GM12878 (cell line): ENCODE data around the gene POU6F2. TPM values are rescaled to one million over a fixed set of nuclear protein-coding genes. Genes with fewer than 3 reads are reported as not detected.

Source experiments
- ATAC-seq: fragments of 200-7000 bp; cut with Tn5 transposase; 3 replicates; pipeline ENCODE4 v1.9.1; 2020; ENCODE audit warnings: mild to moderate bottlenecking, moderate library complexity
- BruUV-seq: library from RNA; stranded (reverse); fragments of 400-500 nt; replicated peaks from 2 replicates; lab custom pipeline; 2021; lab: Mats Ljungman, UMichigan
- CTCF ChIA-PET: fragments of 300-600 bp; sonication (Branson Sonifier 250); formaldehyde crosslinking; extraction: SDS; loops from one replicate; lab custom pipeline; 2021; ENCODE audit warnings: inconsistent platforms; lab: Yijun Ruan, JAX
- POLR2A ChIA-PET: fragments of 350-600 bp; formaldehyde crosslinking; extraction: SDS; loops from one replicate; lab custom pipeline; 2021; ENCODE audit warnings: inconsistent platforms; lab: Charles Lee
- RAD21 ChIA-PET: fragments of 300-600 bp; sonication (Branson Sonifier 250); formaldehyde crosslinking; loops from one replicate; lab custom pipeline; 2023; ENCODE audit warnings: antibody characterized with exemption; ENCODE audit not compliant: unreplicated experiment; lab: Charles Lee
- SMC1A ChIA-PET: fragments of 300-600 bp; sonication (Branson Sonifier 250); formaldehyde crosslinking; loops from one replicate; lab custom pipeline; 2023; ENCODE audit not compliant: unreplicated experiment, uncharacterized antibody; lab: Charles Lee
- DNase-seq: peaks from one replicate; pipeline ENCODE4 v3.0.0-alpha.2; 2011; ENCODE audit warnings: low read depth, low spot score
- FAIRE-seq: peaks from 3 replicates; lab custom pipeline; 2011; peaks lifted over from hg19 to GRCh38; lab: Jason Lieb, UNC
- H2AFZ ChIP-seq: 2 replicates; pipeline ENCODE4 v1.6.0; 2011; ENCODE audit warnings: low read depth, low read length, control low read depth; ENCODE audit not compliant: control insufficient read depth
- H3K27ac ChIP-seq: 2 replicates; pipeline ENCODE4 v1.5.1; 2011; ENCODE audit warnings: control low read depth; ENCODE audit not compliant: control insufficient read depth, insufficient read depth
- H3K27me3 ChIP-seq, 2 experiments: replicated peaks in 1 of 2; 2 replicates each; pipeline versions ENCODE4 v1.6.0 to v1.6.1; 2011; ENCODE audit warnings: low read length in 1 of 2; ENCODE audit not compliant: control insufficient read depth in 2 of 2, insufficient read depth in 2 of 2
- H3K36me3 ChIP-seq, 2 experiments: 2 replicates each; pipeline ENCODE4 v1.5.1; 2011; ENCODE audit warnings: low read length in 1 of 2; ENCODE audit not compliant: control insufficient read depth in 2 of 2, insufficient read depth in 2 of 2
- H3K4me1 ChIP-seq: 2 replicates; pipeline ENCODE4 v1.6.1; 2011; ENCODE audit warnings: mild to moderate bottlenecking, low read length, moderate library complexity, mixed read lengths; ENCODE audit not compliant: control insufficient read depth, insufficient read depth
- H3K4me2 ChIP-seq: 2 replicates; pipeline ENCODE4 v1.6.0; 2011; ENCODE audit warnings: control low read depth; ENCODE audit not compliant: control insufficient read depth, insufficient read depth
- H3K4me3 ChIP-seq: fragments of 200-600 bp; sonication (generic); 2 replicates; pipeline ENCODE4 v1.5.1; 2016
- H3K79me2 ChIP-seq: 2 replicates; pipeline ENCODE4 v1.6.0; 2011; ENCODE audit warnings: low read length; ENCODE audit not compliant: control insufficient read depth, insufficient read depth
- H3K9ac ChIP-seq: 2 replicates; pipeline ENCODE4 v1.8.0; 2011; ENCODE audit warnings: low read length, control low read depth, mixed read lengths; ENCODE audit not compliant: control insufficient read depth, insufficient read depth
- H3K9me3 ChIP-seq: replicated peaks from 3 replicates; pipeline ENCODE4 v1.5.1; 2011; ENCODE audit warnings: mild to moderate bottlenecking, low read length; ENCODE audit not compliant: control insufficient read depth, insufficient read depth
- H4K20me1 ChIP-seq: 2 replicates; pipeline ENCODE4 v1.6.0; 2011; ENCODE audit not compliant: control insufficient read depth, insufficient read depth
- BHLHE40 ChIP-seq, 2 experiments: fragments of 450-650 bp in 1 of 2; IDR thresholded peaks; 2 replicates each; pipeline ENCODE4 v1.6.1; 2011 to 2017; ENCODE audit warnings: low read depth in 2 of 2, borderline replicate concordance in 1 of 2, improper control_type of control experiment in 1 of 2, low read length in 1 of 2, mild to moderate bottlenecking in 1 of 2
- FOXM1 ChIP-seq: IDR thresholded peaks from 2 replicates; pipeline ENCODE4 v1.6.1; 2012; ENCODE audit warnings: low read depth, mild to moderate bottlenecking, inconsistent platforms, low read length, moderate library complexity
- HDGF ChIP-seq: fragments of 450-650 bp; IDR thresholded peaks from 2 replicates; pipeline ENCODE4 v1.6.1; 2016; ENCODE audit warnings: antibody characterized with exemption
- KAT2A ChIP-seq: conservative IDR thresholded peaks from 2 replicates; pipeline ENCODE4 v1.6.1; 2011; ENCODE audit warnings: low read depth, low read length; ENCODE audit not compliant: control insufficient read depth
- LARP7 ChIP-seq: fragments of 450-650 bp; IDR thresholded peaks from 2 replicates; pipeline ENCODE4 v1.6.1; 2017; ENCODE audit warnings: mild to moderate bottlenecking
- NFYB ChIP-seq: IDR thresholded peaks from 2 replicates; pipeline ENCODE4 v1.6.1; 2011; ENCODE audit warnings: low read depth, mild to moderate bottlenecking, low read length, improper control_type of control experiment, moderate library complexity; ENCODE audit not compliant: insufficient read depth
- NR2C1 ChIP-seq: fragments of 450-650 bp; IDR thresholded peaks from 2 replicates; pipeline ENCODE4 v1.6.1; 2017; ENCODE audit warnings: antibody characterized with exemption, mild to moderate bottlenecking, moderate library complexity
- PAX5 ChIP-seq: IDR thresholded peaks from 2 replicates; pipeline ENCODE4 v1.6.1; 2011; ENCODE audit warnings: low read depth, low read length, borderline replicate concordance
- PBX3 ChIP-seq: IDR thresholded peaks from 2 replicates; pipeline ENCODE4 v1.6.1; 2011; ENCODE audit warnings: mild to moderate bottlenecking, low read depth, low read length, moderate library complexity; ENCODE audit not compliant: insufficient replicate concordance
- ZBTB40 ChIP-seq: fragments of 450-650 bp; IDR thresholded peaks from 2 replicates; pipeline ENCODE4 v1.6.1; 2016; ENCODE audit warnings: mild to moderate bottlenecking, moderate library complexity, borderline replicate concordance
- ZNF24 ChIP-seq: fragments of 450-650 bp; IDR thresholded peaks from 2 replicates; pipeline ENCODE4 v1.6.1; 2017; ENCODE audit warnings: antibody characterized with exemption, mild to moderate bottlenecking
- ZSCAN29 ChIP-seq: fragments of 450-650 bp; IDR thresholded peaks from 2 replicates; pipeline ENCODE4 v1.6.1; 2017; ENCODE audit warnings: mild to moderate bottlenecking, moderate library complexity
- WGBS: methylation state at CpG from one replicate; pipeline ENCODE4 v1.1.6; 2016; ENCODE audit warnings: low lambda C conversion rate; ENCODE audit not compliant: insufficient replicate concordance, insufficient coverage; ENCODE audit errors: missing lambda C conversion rate; 5-methylcytosine and 5-hydroxymethylcytosine counted together
- in situ Hi-C: fragments of 300-500 bp; cut with MboI; formaldehyde crosslinking; loops from 9 replicates; pipeline ENCODE4 v1.14.3; 2018; ENCODE audit warnings: mixed read lengths
- intact Hi-C: fragments of 100-400 bp; cut with micrococcal nuclease; formaldehyde crosslinking; loops from one replicate; pipeline ENCODE4 v1.14.2; 2022; ENCODE audit not compliant: unreplicated experiment
- polyA plus RNA-seq, 11 experiments: library from polyadenylated mRNA; depleted of rRNA in 4 of 11; unstranded in 6 of 11; stranded (reverse) in 5 of 11; fragments of >200 nt; fragmentation: Nextera tagmentation in 4 of 11; fragmentation: Illumina TruSeq in 1 of 11; extraction: Ambion mirVana in 4 of 11; extraction: Trizol in 1 of 11; gene quantifications; 1 replicate in 1 of 11; 2 replicates in 10 of 11; pipeline versions ENCODE4 v1.2.1 to v1.2.3, GENCODE V29; 2011 to 2016; ENCODE audit warnings: inconsistent platforms in 2 of 11, missing spikeins in 2 of 11, low read depth in 1 of 11
- total RNA-seq, 4 experiments: library from RNA; depleted of rRNA in 3 of 4; stranded (reverse); fragments of >200 nt in 3 of 4; fragmentation: Illumina TruSeq in 1 of 4; extraction: Trizol in 1 of 4; gene quantifications; 2 replicates each; pipeline versions ENCODE4 v1.2.1 to v1.2.3, GENCODE V29; 2013 to 2021
- TF ChIP-seq, protein P1 (sequence below): fragments of 450-650 bp; IDR thresholded peaks from 2 replicates; pipeline ENCODE4 v1.6.1; 2017; ENCODE audit warnings: mild to moderate bottlenecking, moderate library complexity
- TF ChIP-seq, protein P2 (sequence below): fragments of 450-650 bp; IDR thresholded peaks from 2 replicates; pipeline ENCODE4 v1.6.1; 2017; ENCODE audit warnings: borderline replicate concordance

Gene POU6F2
- total and polyA plus RNA-seq, 10 of the 15 experiments (the other 5 are each of a cell fraction or from before 2014, with no cell fraction given) = 0.10 TPM; not detected in 9

- FAIRE-seq (no peak), DNase-seq (no peak), ATAC-seq (no peak)
- Histone ChIP-seq H3K36me3 (no peaks in the 10 kb centered on the region), H3K4me3 (no peak overlapping the region), H3K27ac (no peak overlapping the region), H3K27me3 (no peaks in the 10 kb centered on the region), H4K20me1 (no peaks in the 10 kb centered on the region), H2AFZ (no peak overlapping the region), H3K4me2 (no peak overlapping the region), H3K9me3 (no peaks in the 10 kb centered on the region), H3K79me2 (no peaks in the 10 kb centered on the region), H3K4me1 (no peaks in the 10 kb centered on the region), H3K9ac (no peak overlapping the region)
- 33% methylated on average over 4 of the region's 4 CpGs for WGBS
- no peak for TF ChIP-seq HDGF
- TF ChIP-seq ZSCAN29 = no peak
- no peak for TF ChIP-seq ZNF24
- TF ChIP-seq FOXM1 = no peak
- TF ChIP-seq PBX3 = no peak
- TF ChIP-seq, protein P1, sequence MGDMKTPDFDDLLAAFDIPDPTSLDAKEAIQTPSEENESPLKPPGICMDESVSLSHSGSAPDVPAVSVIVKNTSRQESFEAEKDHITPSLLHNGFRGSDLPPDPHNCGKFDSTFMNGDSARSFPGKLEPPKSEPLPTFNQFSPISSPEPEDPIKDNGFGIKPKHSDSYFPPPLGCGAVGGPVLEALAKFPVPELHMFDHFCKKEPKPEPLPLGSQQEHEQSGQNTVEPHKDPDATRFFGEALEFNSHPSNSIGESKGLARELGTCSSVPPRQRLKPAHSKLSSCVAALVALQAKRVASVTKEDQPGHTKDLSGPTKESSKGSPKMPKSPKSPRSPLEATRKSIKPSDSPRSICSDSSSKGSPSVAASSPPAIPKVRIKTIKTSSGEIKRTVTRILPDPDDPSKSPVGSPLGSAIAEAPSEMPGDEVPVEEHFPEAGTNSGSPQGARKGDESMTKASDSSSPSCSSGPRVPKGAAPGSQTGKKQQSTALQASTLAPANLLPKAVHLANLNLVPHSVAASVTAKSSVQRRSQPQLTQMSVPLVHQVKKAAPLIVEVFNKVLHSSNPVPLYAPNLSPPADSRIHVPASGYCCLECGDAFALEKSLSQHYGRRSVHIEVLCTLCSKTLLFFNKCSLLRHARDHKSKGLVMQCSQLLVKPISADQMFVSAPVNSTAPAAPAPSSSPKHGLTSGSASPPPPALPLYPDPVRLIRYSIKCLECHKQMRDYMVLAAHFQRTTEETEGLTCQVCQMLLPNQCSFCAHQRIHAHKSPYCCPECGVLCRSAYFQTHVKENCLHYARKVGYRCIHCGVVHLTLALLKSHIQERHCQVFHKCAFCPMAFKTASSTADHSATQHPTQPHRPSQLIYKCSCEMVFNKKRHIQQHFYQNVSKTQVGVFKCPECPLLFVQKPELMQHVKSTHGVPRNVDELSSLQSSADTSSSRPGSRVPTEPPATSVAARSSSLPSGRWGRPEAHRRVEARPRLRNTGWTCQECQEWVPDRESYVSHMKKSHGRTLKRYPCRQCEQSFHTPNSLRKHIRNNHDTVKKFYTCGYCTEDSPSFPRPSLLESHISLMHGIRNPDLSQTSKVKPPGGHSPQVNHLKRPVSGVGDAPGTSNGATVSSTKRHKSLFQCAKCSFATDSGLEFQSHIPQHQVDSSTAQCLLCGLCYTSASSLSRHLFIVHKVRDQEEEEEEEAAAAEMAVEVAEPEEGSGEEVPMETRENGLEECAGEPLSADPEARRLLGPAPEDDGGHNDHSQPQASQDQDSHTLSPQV = no peak
- TF ChIP-seq NFYB = no peak
- TF ChIP-seq, protein P2, sequence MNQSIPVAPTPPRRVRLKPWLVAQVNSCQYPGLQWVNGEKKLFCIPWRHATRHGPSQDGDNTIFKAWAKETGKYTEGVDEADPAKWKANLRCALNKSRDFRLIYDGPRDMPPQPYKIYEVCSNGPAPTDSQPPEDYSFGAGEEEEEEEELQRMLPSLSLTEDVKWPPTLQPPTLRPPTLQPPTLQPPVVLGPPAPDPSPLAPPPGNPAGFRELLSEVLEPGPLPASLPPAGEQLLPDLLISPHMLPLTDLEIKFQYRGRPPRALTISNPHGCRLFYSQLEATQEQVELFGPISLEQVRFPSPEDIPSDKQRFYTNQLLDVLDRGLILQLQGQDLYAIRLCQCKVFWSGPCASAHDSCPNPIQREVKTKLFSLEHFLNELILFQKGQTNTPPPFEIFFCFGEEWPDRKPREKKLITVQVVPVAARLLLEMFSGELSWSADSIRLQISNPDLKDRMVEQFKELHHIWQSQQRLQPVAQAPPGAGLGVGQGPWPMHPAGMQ = no peak
- no peak for TF ChIP-seq LARP7
- TF ChIP-seq KAT2A = no peak
- no peak for TF ChIP-seq BHLHE40 (IDR thresholded peaks at IDR 0.05; ENCODE audit: borderline replicate concordance in 1 of 2, low read depth in 2 of 2, low read length in 1 of 2)
- TF ChIP-seq ZBTB40 = no peak
- TF ChIP-seq NR2C1 = no peak
- TF ChIP-seq PAX5 = no peak
- intact Hi-C loops (no loop called here), in situ Hi-C loops (no loop called here)
- POLR2A ChIA-PET = no interaction called here
- SMC1A ChIA-PET = interaction anchor here (0.6 to 0.9 kb wide), 2 partner anchors 11 to 172 kb away, joined by 3 read pairs; no protein-coding TSS in a partner anchor
- RAD21 ChIA-PET = interaction anchor here (1.9 kb wide), 1 partner anchor 93 kb away, joined by 5 read pairs; no protein-coding TSS in a partner anchor
- no TSS peak for BruUV-seq
- CTCF ChIA-PET = interaction anchor here (1.0 to 1.2 kb wide), 2 partner anchors 9 to 19 kb away, joined by 3 read pairs; no protein-coding TSS in a partner anchor
Measured at GRCh38 chr7:39313376-39313775, 335.7 kb downstream of the POU6F2 start.
